HG02610 (cell line): Measurements from ENCODE around the gene TMEFF2.
A peak's percentile ranks its signal among the peaks of the same experiment; 100 is the strongest.
"Not testable (repeated sequence)": the region's sequence is repeated elsewhere in the genome, so short reads cannot be mapped to it uniquely, and the experiment has no call there.

Source experiments
- ATAC-seq: cut with Tn5 transposase; IDR thresholded peaks from one replicate; pipeline ENCODE4 v1.9.1; 2021; ENCODE audit warnings: mild to moderate bottlenecking, moderate library complexity; ENCODE audit not compliant: unreplicated experiment

TMEFF2 gene

DNA sequence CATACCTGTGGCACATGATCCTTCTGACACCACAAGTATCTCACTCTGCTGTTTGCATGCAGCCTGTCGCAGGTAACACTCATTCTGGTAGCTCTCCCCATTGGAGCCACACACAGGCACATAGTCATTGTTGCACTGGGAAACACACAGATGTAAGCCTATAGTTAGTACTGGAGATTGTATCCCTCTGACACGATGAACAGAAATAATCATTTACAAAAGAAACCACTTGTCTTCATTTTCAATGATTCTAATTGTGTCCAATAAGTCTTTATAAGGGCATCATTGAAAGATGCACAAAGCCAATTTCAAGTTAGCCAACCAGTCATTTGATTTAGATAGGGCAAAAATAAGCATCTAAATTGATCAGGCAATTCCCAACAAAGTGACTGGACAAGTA, 10.4 kb downstream of the TMEFF2 start:
- ATAC-seq, result no peak

DNA sequence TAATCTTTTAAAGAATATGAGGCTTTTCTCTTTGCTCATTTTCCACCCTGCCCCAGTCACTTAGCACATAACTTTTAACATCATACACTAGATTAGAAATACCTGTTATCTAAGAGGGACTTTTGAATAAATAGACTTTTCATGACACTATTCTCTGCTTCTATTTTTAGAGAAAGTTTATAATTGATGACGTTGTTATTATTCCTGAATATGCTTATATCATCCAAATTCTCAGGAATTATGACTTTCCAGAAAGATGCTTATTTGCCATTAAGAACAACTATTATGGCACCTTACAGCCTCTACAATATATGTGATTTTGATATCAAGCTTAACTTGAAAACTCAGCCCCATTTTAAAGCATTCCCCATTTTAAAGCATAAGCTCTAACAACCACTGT, 11.4 kb downstream of the TMEFF2 start:
- ATAC-seq, result no peak

DNA sequence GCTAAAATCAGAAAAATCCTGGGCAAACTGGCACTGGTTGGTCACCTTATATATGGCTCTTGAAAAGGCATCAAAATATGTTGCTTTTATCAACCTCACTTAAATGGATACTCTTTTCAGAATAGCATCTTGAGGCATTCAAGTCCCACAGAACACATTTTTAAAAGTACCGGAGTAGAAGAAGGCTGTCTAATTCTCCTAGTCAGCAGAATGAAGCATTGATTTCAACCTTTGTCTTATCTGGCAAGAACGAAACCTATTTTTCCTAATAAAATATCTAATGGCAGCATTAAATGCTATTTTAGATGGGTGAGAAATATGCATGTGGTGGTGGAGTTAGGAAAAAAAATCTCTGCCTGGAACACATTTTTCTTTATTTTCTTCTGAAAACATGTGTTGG, 27.8 kb downstream of the TMEFF2 start:
- ATAC-seq, result no peak

DNA sequence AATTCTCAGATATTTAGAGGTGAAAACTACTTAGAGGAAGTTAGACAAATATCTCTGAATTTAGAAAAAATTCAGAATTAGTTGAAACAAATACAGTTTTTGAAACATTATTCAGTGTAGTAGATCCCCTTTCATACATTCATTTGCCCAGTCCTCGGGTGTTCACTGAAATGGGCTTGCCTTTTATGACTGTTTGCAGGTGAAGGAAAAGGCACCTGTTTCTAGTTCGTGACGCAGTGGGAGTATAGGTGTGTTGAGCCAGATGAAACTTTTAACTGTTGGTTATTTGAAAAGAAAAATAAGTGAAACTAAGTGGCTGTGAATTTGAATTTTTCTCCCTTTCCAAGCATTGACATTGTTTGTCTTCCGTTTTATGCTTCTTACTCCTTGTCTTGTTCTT, 28.9 kb downstream of the TMEFF2 start:
- no peak for ATAC-seq

DNA sequence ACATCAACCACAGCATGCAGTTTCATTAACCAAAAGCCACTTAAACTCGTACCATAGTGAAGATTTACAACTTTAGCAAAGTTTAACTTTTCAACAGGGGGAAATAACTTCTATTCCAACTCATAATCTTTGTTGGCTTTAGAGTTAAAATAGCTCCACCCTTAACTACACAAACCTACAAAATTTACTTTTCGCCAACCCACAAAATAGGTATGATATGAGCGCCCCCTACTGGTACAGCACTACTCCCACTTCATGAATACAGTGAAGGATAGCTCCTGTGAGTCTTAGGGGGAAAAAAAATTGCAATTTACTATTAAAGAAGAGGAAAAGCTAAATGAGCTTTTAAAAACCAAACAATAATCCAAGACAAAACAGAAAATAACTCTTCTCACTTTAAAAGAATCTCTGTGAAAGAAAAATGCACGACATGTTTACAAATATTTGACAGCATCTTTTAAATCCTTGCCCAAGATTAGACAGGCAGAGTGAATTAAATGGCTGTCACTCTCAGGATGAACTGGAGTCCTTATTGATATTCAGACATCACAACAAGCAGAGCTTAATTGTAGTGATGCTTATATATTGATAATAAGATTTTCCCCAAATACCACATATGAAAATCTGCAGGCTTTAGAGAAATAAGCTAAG, 32.2 kb downstream of the TMEFF2 start:
- peak; percentile 70 for ATAC-seq

DNA sequence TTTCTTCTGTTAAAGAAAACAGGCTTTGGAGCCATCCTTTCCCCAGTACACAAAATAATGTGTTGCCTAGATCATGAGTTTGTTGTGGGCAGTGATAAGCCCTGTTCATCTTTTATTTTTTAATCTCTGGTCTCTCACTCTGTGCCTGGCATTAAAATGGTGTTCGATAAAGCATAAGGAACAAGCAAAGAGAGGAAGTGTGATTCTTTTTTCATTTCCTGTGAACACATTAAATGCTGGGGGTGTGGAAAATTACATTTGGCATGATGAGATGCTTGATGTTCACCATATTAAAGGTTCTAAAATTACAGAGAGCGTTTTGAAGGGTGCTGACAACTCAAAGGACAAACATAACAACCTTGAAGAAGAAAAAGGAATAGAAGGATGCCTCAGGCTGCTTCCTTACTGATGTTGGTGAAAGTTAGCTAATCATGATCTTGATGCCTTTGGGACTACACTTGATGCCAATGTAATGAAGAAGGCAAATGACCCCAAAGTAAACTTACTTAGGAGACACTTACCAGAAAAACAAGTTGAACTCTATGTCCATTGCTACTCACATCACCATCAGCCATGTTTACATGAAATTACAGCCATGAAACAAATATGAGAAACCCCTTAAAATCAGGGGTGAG, 33.0 kb downstream of the TMEFF2 start:
- ATAC-seq, result no peak

DNA sequence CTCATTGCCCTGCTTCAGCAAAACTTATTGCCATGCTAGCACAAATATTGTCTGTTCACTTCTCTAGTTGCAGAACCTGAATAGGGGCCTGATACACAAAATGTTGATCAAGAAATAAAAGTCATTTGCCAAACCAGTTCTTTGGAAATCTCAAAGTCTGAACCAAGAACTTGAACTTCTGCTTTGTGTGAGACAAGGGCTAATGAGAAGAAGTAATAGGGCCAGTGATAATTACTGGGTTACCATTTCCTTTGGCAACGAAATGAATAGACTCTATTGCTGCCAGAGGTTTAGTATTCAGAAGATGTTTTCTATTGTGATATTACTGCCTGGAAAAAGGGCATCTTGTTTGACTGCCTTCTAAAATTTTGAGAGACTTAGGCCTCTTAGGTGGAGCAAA, 35.0 kb downstream of the TMEFF2 start:
- ATAC-seq, result no peak

DNA sequence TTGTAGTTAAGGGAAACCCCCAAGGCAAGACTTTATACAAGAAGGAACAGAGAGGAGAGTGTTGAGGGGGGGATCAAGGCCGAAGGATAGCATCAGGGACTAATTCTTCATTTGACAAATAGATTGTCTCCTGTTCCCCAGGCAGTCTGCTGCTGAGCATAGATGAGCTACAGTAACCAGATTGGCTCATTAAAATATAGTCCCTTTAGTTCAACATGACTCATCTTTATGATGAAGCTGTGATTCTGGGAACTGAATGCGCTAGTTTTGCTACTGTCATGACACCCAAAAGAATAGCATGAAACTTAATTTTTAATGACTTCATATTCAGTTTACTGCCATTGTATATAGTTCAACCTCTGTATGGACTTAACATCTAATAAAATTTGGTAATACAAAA, 35.5 kb downstream of the TMEFF2 start:
- no peak for ATAC-seq

DNA sequence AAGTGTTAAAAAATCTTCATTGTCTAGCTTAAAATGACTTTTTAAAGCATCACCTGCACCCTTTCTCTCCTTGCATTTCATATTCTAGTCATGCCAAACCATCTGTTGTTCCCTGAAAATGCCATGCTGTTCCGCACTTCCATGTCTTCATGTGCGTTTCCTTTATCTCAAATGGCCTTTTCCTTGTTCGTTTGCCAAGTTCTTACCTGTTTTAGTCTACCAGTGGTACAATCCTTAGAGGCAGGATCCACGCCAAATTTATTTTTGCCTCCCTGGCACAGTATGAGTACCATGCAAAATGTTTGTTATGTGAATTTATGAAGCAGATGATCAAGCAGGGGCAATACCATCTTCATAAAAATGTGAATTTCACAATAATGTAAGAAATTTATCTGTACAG, 37.0 kb downstream of the TMEFF2 start:
- no peak for ATAC-seq

DNA sequence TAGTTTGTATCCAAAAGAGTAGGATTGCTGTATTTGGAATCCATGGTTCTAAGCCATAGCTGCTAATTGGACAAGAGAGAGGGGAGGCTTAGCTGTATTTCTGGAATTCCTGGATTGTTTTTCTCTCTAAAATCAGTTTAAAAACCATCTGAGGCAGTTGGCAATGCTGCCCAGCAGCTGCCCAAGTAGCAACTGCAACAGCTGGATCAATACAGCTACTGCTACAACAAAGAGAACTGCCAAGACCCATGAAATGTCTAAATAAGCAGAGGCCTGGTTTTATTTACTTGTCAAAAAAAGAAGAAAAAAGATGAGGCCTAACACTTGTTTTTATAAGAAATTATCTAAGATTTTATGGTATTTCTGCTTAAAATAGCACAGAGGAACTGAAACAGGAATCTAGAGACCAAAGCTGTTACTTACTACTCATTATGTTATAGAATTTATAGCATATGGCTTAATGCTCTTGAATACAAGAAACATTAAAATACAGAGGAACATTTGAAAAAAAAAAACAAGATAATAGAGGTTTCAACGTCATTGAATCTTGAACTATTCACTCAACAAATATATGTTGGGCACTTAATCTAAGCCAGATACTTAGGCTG, 39.1 kb downstream of the TMEFF2 start:
- ATAC-seq, result no peak

DNA sequence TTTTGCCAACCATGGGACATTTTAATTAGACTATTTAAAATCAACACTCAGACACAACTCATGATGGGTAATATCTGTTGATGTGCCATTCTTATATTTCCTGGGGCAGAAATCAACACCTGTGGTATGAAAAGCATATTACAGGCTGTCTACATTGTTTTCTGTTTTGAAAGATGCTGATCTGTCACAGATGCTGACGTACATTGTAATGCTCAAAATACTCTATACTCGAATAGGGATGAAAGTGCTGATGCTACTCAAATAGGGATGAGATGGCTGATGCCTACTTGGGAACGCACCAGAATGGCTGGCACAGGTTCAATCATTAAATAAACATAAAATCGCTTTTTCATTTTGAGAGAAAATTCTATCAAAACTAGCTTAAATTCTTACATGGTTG, 41.2 kb downstream of the TMEFF2 start:
- ATAC-seq, result no peak

DNA sequence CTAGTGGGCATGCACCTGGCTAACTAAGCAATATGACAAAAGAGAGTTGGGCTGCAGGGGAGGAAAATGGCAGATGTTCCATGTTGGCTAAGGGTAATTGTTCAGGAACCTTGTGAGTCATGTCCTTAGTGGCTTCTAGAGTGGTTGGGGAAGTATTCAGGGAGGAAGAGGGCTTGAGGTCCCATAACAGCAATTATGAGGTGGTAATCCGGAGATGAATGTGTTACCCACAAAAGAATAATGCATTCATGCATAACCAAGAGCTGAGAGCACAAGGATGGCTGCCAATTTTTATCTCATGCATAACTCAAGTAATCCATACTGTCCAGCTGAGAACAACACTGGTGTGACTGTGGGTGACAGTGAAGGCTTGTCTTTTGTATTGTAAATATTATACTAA, 42.9 kb downstream of the TMEFF2 start:
- peak; percentile 69 for ATAC-seq

DNA sequence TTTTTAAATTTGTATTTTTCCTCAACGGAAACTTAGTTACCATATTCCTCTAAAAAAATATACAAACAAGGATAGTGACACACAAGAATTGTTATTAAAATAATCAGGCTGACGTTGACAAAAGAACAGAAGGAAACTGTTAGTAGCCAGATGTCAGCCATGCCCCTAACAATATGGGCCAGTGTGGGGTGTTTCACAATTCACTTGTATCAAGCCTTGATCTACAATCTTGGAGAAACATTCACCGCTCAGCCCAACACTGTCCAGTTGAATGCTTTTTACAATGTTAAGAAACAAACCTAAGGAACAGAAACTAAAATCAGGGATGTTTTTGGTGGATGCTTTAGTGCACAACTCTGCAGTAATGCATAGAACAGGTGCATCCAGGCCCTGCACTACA, 44.6 kb downstream of the TMEFF2 start:
- no peak for ATAC-seq

DNA sequence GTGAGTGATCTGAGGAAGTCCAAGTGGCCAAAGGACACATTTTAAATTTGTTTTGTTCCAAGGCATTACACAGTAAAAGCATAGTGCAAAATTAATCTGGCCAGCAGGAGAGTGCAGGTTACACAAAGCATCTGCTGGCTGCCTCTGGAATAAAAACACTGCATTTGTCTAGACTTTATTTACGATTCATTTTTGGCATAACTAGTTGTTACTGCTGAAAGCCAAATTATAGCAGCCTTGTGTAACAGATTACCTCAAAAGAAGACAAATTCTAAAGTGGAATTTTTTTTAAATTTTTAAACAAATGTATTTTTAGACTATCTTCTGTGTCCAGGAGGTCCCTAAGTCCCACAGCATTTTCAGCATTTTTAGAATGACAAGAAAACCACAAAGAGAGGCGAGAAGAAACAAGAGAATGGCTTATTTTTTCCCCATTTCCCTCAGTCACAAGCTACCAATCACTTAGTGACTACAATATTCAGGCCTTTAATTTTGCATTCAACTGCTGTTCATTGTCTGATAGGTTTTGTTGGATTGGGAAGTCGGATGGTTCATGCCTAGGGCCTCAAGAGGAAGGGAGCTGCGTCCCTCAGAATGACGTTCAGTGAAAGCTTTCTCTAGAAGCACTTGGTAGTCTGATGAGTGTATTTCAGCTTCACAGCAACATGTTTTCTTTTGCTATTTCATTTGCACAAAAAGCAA, 46.0 kb downstream of the TMEFF2 start:
- no peak for ATAC-seq

DNA sequence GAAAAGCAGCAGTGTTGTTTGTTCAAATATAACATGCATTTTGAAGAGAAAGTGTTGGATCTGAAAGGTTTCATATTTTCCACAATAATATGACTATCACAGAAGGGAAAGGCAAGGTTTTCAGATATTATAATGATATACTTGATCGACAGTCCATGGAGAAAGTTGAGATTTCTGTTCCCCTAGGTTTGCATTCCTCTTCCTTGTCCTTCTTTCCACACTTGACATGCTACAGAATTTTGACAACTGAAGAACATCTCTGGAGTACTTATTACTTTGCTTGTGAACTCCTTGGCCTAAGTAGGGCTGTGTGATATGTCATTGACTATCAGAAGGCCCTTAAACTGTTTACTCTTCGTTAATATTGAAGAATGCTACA, 46.5 kb downstream of the TMEFF2 start:
- ATAC-seq, result no peak

DNA sequence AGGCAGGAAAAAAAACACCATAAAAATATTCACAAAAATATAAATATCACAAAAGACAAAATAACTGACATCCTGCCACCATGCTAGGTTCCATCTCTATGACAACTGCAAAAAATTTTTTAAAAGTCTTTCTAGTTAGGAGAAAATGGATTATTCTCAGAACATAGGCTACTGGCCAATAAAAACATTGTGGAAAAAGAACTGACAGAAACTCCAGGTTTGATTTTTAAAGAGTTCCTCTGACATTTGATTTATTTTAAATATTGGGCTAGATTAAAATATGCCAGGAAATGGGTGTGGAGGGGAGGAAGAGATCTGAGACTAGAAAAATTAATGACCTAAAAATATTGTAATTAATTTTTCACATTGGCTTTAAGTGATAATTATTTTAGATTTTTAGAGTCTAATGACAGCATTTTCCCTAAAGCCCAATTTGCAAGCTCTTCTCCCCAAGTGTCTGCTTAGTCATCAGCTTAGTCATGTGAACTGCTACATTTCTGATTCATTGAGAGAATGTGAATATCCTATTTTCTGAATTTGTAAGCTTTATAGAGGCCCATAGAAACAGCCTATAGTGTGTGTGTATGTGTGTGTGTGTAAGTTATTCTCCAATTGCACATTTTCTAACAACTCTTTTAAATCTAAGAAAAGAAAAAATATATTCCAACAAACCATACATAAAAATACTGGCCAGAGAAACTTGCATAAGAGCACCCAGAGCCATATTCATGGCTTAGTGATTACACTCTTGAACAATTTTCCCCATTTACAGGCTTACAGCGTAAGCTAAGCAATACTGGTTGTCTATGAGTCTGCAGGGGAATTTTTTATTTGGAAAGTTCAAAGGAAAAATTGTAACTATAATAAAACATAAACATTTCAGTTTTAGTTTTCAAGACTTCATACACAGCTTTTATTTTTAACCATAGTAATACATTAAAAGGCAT, 48.4 kb downstream of the TMEFF2 start:
- no peak for ATAC-seq

DNA sequence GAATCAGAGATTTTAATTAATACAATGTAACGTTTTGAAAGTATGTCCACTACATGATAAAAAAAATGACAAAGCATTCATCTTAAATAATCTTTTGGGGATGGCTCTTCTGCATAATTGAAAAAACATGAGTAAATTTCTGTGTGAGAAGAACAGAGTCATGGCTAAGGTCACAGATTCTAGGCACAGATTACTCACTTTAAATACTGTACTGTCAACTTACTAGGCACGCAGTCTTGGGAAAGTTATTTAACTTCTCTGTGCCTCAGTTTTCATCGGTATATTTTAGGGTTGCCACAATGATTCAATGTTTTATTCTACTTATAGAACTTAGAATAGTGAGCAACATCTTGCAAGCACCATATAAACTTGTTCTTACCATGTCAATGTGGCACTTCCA, 49.2 kb downstream of the TMEFF2 start:
- ATAC-seq, result no peak

DNA sequence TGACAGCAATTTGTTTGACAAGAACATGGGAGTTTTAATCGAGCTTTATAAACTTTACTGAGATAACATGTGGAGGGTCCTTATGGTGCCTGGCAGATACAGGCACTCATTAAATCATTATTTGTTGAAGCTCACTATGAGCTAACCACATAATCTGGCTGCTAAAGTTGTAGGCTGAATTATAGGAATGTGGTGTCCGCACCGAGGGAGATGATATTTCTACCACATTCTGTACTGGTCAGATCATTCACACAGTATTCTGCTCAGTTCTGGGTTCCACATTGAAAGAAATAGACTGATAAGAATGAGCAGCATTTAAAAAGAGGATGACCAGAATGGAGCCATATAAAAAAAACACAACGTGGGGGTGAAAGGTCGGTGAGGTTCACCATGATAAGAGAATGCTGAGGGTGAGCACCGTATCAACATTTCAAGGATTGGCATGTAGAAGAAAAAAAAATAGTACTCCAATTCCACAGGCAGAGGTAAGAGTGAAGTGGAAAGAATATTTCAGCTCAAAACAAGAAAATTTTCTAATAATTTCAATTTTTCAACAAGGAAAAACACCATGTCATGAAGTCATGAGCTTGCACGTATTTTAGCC, 54.4 kb downstream of the TMEFF2 start:
- ATAC-seq, result no peak

DNA sequence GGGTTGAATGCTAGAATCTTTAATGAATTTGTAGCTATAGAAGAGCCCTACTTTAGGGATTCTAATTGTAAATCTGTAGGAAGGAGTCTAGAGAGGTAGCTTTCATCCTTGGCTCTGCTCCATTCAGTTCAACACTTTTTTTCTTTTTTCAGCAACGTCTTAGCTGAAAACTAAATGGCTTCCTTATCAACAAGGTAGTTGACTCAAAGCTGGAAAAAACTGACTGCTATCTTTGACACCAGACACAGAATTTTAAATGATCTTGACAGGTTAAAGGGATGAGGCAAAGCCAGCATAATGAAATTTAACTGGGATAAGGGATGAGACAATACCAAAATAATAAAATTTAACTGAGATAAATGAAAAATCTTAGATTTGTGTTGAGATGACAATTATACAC, 54.9 kb downstream of the TMEFF2 start:
- no peak for ATAC-seq

DNA sequence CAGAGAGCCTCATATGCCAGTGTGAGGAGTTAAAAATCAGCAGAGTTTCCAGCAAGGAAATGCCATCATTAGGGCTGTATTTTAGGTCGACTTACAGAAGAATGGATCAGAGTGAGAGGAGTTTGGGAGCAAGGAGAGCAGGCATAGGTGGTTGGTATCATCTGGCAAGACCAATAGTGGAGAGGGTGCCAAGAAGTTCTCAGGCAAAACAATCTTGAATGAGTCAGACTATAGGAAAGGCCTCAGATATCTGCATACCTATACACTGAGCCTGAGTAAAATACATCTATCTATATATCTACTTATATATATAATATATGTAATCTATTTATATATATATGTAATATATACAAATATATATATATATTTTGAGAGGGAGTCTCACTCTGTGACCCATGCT, 57.3 kb downstream of the TMEFF2 start:
- no peak for ATAC-seq

DNA sequence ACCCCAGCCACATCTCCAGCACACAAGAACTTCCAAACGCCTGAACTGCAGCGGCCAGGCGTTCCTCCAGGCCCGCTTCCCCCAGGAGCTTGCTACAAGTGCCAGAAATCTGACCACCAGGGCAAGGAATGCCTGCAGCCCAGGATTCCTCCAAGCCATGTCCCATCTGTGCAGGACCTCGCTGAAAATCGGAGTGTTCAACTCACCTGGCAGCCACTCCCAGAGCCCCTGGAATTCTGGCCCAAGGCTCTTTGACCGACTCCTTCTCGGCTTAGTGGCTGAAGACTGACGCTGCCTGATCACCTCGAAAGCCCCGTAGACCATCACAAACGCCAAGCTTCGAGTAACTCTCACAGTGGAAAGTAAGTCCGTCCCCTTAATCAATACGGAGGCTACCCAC, 62.1 kb downstream of the TMEFF2 start:
- not testable (repeated sequence) for ATAC-seq
